HepG2 (cell line): ENCODE results near the gene NATD1. TPM values are rescaled to one million over a fixed set of nuclear protein-coding genes. Genes with fewer than 3 reads are reported as not detected.

Experiments
- BORCS8-MEF2B ChIP-seq: sonication (generic); formaldehyde crosslinking; IDR thresholded peaks from 2 replicates; pipeline ENCODE4 v1.8.0; 2022; ENCODE audit warnings: mild to moderate bottlenecking, missing genetic modification reagents
- CEBPG ChIP-seq: IDR thresholded peaks from 2 replicates; pipeline ENCODE4 v1.6.1; 2016
- CREB1 ChIP-seq, 2 experiments: fragments of 450-650 bp in 1 of 2; IDR thresholded peaks; 2 replicates each; pipeline ENCODE4 v1.6.1; 2016 to 2017; ENCODE audit warnings: control low read depth in 1 of 2, mild to moderate bottlenecking in 1 of 2, missing compliant biosample characterization in 1 of 2, missing genetic modification characterization in 1 of 2
- EEA1 ChIP-seq: sonication (generic); formaldehyde crosslinking; IDR thresholded peaks from 2 replicates; pipeline ENCODE4 v1.5.1; 2020; ENCODE audit warnings: mild to moderate bottlenecking, missing genetic modification reagents, borderline replicate concordance
- HOXD1 ChIP-seq: sonication (generic); formaldehyde crosslinking; IDR thresholded peaks from 2 replicates; pipeline ENCODE4 v1.5.0; 2020; ENCODE audit warnings: missing genetic modification reagents
- JARID2 ChIP-seq: sonication (generic); formaldehyde crosslinking; IDR thresholded peaks from 2 replicates; pipeline ENCODE4 v1.8.1; 2023; ENCODE audit warnings: missing genetic modification reagents, inconsistent platforms; ENCODE audit not compliant: insufficient replicate concordance
- KAT7 ChIP-seq: IDR thresholded peaks from 2 replicates; pipeline ENCODE4 v1.6.1; 2018; ENCODE audit warnings: borderline replicate concordance, missing compliant biosample characterization
- NFE2L1 ChIP-seq: sonication (generic); formaldehyde crosslinking; IDR thresholded peaks from 2 replicates; pipeline ENCODE4 v1.4.0; 2020; ENCODE audit warnings: missing genetic modification reagents, mild to moderate bottlenecking, borderline replicate concordance
- NFYB ChIP-seq: sonication (generic); formaldehyde crosslinking; IDR thresholded peaks from 2 replicates; pipeline ENCODE4 v1.4.0; 2020; ENCODE audit warnings: missing genetic modification reagents
- NFYC ChIP-seq: IDR thresholded peaks from 2 replicates; pipeline ENCODE4 v1.6.1; 2016; ENCODE audit warnings: missing genetic modification reagents, missing compliant biosample characterization
- PHF8 ChIP-seq: sonication (generic); formaldehyde crosslinking; IDR thresholded peaks from 2 replicates; pipeline ENCODE4 v1.5.0; 2020; ENCODE audit warnings: missing genetic modification reagents
- PLRG1 ChIP-seq: fragments of 450-650 bp; conservative IDR thresholded peaks from 2 replicates; pipeline ENCODE4 v1.6.1; 2016
- RCOR2 ChIP-seq: IDR thresholded peaks from 2 replicates; pipeline ENCODE4 v1.6.1; 2016; ENCODE audit warnings: missing biosample characterization, missing genetic modification reagents
- SALL2 ChIP-seq: sonication (generic); formaldehyde crosslinking; IDR thresholded peaks from 2 replicates; pipeline ENCODE4 v1.8.1; 2023; ENCODE audit warnings: mild to moderate bottlenecking, missing genetic modification reagents, inconsistent platforms
- SETDB1 ChIP-seq: sonication (generic); formaldehyde crosslinking; IDR thresholded peaks from 2 replicates; pipeline ENCODE4 v1.5.1; 2020; ENCODE audit warnings: missing genetic modification reagents, mild to moderate bottlenecking, borderline replicate concordance
- TP53 ChIP-seq: sonication (generic); formaldehyde crosslinking; conservative IDR thresholded peaks from 2 replicates; pipeline ENCODE4 v1.4.0; 2020; ENCODE audit warnings: missing genetic modification reagents
- ZBTB7B ChIP-seq: sonication (generic); formaldehyde crosslinking; IDR thresholded peaks from 2 replicates; pipeline ENCODE4 v1.4.0; 2020; ENCODE audit warnings: missing genetic modification reagents
- ZFP90 ChIP-seq: sonication (generic); formaldehyde crosslinking; IDR thresholded peaks from 2 replicates; pipeline ENCODE4 v1.8.0; 2022; ENCODE audit warnings: missing genetic modification reagents, mild to moderate bottlenecking, inconsistent platforms, borderline replicate concordance
- ZMYM4 ChIP-seq: sonication (generic); formaldehyde crosslinking; IDR thresholded peaks from 2 replicates; pipeline ENCODE4 v1.8.1; 2023; ENCODE audit warnings: mild to moderate bottlenecking, missing genetic modification reagents
- ZNF160 ChIP-seq: sonication (generic); formaldehyde crosslinking; IDR thresholded peaks from 2 replicates; pipeline ENCODE4 v1.8.0; 2022; ENCODE audit warnings: mild to moderate bottlenecking, inconsistent platforms, missing genetic modification reagents
- ZNF333 ChIP-seq: sonication (generic); formaldehyde crosslinking; IDR thresholded peaks from 2 replicates; pipeline ENCODE4 v1.4.0; 2020; ENCODE audit warnings: mild to moderate bottlenecking, missing genetic modification reagents, borderline replicate concordance
- ZNF382 ChIP-seq: sonication (generic); formaldehyde crosslinking; IDR thresholded peaks from 2 replicates; pipeline ENCODE4 v1.5.0; 2020; ENCODE audit warnings: missing genetic modification reagents, mild to moderate bottlenecking, borderline replicate concordance
- ZNF605 ChIP-seq: sonication (generic); formaldehyde crosslinking; IDR thresholded peaks from 2 replicates; pipeline ENCODE4 v1.8.0; 2022; ENCODE audit warnings: mild to moderate bottlenecking, missing genetic modification reagents
- ZNF607 ChIP-seq: sonication (generic); formaldehyde crosslinking; IDR thresholded peaks from 2 replicates; pipeline ENCODE4 v1.5.1; 2020; ENCODE audit warnings: missing genetic modification reagents, mild to moderate bottlenecking, borderline replicate concordance
- ZNF766 ChIP-seq: sonication (generic); formaldehyde crosslinking; IDR thresholded peaks from 2 replicates; pipeline ENCODE4 v1.5.0; 2020; ENCODE audit warnings: missing genetic modification reagents, borderline replicate concordance
- polyA plus RNA-seq, 8 experiments: library from polyadenylated mRNA; depleted of rRNA in 3 of 8; stranded (reverse) in 7 of 8; unstranded in 1 of 8; fragments of >200 nt; fragmentation: Illumina TruSeq in 4 of 8; extraction: Trizol in 4 of 8; gene quantifications; 2 replicates each; pipeline versions ENCODE4 v1.2.1 to v1.2.3, GENCODE V29; 2011 to 2016; ENCODE audit warnings: low read depth in 4 of 8, missing spikeins in 1 of 8, mixed read lengths in 1 of 8; ENCODE audit not compliant: insufficient read depth in 1 of 8
- total RNA-seq, 5 experiments: library from RNA; depleted of rRNA; stranded (reverse); fragments of >200 nt; fragmentation: Illumina TruSeq; extraction: Trizol; gene quantifications; 2 replicates each; pipeline ENCODE4 v1.2.3, GENCODE V29; 2016; ENCODE audit warnings: low read depth in 1 of 5
- TF ChIP-seq, protein P1 (sequence below): sonication (generic); formaldehyde crosslinking; IDR thresholded peaks from 2 replicates; pipeline ENCODE4 v1.8.1; 2023; ENCODE audit warnings: mild to moderate bottlenecking, missing genetic modification reagents
- TF ChIP-seq, protein P2 (sequence below): sonication (generic); formaldehyde crosslinking; IDR thresholded peaks from 2 replicates; pipeline ENCODE4 v1.8.0; 2022; ENCODE audit warnings: low read depth, missing genetic modification reagents
- TF ChIP-seq, protein P3 (sequence below): sonication (generic); formaldehyde crosslinking; IDR thresholded peaks from 2 replicates; pipeline ENCODE4 v1.8.1; 2023; ENCODE audit warnings: missing genetic modification reagents, mild to moderate bottlenecking, borderline replicate concordance

NATD1 gene
- total and polyA plus RNA-seq, 2 of the 13 experiments (the other 11 are each of a cell fraction or from before 2014, with no cell fraction given): 0.31 to 2.3 TPM

DNA sequence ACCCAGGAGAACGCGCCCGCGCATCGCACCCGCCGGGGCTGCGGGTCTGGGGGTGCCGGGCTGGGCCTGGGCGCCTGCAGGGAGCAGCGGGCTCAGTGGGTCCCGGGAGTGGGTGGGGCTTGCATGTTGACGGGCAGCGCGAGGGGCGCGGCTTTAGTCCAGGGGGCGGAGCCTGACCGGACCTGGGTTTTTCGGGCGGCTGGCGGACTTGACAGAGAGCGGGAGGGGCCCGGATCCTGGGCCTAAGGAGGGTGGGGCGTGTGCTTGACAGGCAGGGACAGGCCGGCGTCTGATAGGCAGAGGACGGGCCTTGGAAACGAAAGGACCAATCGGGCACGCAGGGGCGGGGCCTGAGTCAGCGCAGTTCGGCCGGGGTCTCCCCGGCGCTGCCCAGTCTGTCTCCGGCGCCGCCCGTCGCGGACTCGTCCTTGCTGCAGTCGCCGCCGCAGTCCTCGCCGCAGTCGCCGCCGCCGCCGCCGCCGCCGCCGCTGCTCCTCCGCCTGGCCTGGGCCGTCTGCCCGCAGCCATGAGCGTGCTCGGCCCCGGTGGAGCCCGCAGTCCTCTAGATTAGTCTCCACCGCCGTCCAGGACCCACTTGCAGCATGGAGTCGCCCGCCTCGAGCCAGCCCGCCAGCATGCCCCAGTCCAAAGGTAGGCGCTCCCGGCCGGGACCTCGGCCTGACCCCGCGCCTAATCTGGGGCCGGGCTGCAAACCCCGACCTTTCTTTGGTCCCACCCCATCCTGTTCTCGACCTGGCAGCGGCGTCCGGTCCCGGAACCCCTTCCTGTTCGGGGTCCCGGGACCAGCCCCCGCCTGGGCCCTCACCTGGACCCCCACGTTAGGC, 31.3 kb upstream of the NATD1 start, which contains the start of gene MAP2K3 (continued):
- TF ChIP-seq ZNF160 (CRISPR knock-in tag): 0 out of 2 replicates have a peak, but pooled peaks have one; percentile 35
- peak; percentile 22; the same call in 1 of the 2 replicates for TF ChIP-seq ZNF766 (CRISPR knock-in tag)
- peak; percentile 56; the same call in 1 of the 2 replicates for TF ChIP-seq CREB1 (IDR thresholded peaks at IDR 0.05)
- no peak for TF ChIP-seq CREB1 (CRISPR knock-in tag; IDR thresholded peaks at IDR 0.05)
- TF ChIP-seq SETDB1 (CRISPR knock-in tag): no peak
- TF ChIP-seq ZMYM4 (CRISPR knock-in tag): peak; percentile 52; the same call in 1 of the 2 replicates
- TF ChIP-seq ZFP90 (CRISPR knock-in tag): peak; percentile 68; the same call in 1 of the 2 replicates
- peak; percentile 91 for TF ChIP-seq NFYB (CRISPR knock-in tag)
- no peak for TF ChIP-seq TP53 (CRISPR knock-in tag)
- no peak; the same call in 1 of the 2 replicates for TF ChIP-seq BORCS8-MEF2B (CRISPR knock-in tag)
- TF ChIP-seq JARID2: no peak
- TF ChIP-seq, protein P1, sequence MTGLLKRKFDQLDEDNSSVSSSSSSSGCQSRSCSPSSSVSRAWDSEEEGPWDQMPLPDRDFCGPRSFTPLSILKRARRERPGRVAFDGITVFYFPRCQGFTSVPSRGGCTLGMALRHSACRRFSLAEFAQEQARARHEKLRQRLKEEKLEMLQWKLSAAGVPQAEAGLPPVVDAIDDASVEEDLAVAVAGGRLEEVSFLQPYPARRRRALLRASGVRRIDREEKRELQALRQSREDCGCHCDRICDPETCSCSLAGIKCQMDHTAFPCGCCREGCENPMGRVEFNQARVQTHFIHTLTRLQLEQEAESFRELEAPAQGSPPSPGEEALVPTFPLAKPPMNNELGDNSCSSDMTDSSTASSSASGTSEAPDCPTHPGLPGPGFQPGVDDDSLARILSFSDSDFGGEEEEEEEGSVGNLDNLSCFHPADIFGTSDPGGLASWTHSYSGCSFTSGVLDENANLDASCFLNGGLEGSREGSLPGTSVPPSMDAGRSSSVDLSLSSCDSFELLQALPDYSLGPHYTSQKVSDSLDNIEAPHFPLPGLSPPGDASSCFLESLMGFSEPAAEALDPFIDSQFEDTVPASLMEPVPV (CRISPR knock-in tag): no peak
- 0 out of 2 replicates have a peak, but pooled peaks have one; percentile 31 for TF ChIP-seq ZNF333
- TF ChIP-seq ZNF607: peak; percentile 80
- TF ChIP-seq PLRG1: no peak
- 0 out of 2 replicates have a peak, but pooled peaks have one; percentile 37 for TF ChIP-seq ZBTB7B (CRISPR knock-in tag)
- TF ChIP-seq NFE2L1 (CRISPR knock-in tag): no peak
- peak; percentile 81; the same call in 1 of the 2 replicates for TF ChIP-seq EEA1 (CRISPR knock-in tag)
- TF ChIP-seq, protein P2, sequence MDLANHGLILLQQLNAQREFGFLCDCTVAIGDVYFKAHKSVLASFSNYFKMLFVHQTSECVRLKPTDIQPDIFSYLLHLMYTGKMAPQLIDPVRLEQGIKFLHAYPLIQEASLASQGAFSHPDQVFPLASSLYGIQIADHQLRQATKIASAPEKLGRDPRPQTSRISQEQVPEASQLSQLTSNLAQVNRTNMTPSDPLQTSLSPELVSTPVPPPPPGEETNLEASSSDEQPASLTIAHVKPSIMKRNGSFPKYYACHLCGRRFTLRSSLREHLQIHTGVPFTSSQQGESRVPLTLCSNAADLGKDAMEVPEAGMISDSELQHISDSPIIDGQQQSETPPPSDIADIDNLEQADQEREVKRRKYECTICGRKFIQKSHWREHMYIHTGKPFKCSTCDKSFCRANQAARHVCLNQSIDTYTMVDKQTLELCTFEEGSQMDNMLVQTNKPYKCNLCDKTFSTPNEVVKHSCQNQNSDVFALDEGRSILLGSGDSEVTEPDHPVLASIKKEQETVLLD: no peak
- 0 out of 2 replicates have a peak, but pooled peaks have one; percentile 8 for TF ChIP-seq HOXD1
- TF ChIP-seq NFYC (CRISPR knock-in tag): peak; percentile 88
- TF ChIP-seq ZNF382 (CRISPR knock-in tag): no peak
- TF ChIP-seq PHF8 (CRISPR knock-in tag): peak; percentile 47
- TF ChIP-seq, protein P3, sequence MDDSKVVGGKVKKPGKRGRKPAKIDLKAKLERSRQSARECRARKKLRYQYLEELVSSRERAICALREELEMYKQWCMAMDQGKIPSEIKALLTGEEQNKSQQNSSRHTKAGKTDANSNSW (CRISPR knock-in tag): no peak
- TF ChIP-seq RCOR2: no peak
- peak; percentile 58; the same call in 1 of the 2 replicates for TF ChIP-seq KAT7 (CRISPR knock-in tag)
- no peak for TF ChIP-seq CEBPG
- peak; percentile 61; the same call in 1 of the 2 replicates for TF ChIP-seq SALL2
- TF ChIP-seq ZNF605 (CRISPR knock-in tag): 0 out of 2 replicates have a peak, but pooled peaks have one; percentile 17
